Activated CD8-positive, alpha-beta T cell treated with anti-CD3 and anti-CD28 coated beads for 36 hours (primary cell): ENCODE data around the gene KATNB1. TPM values are rescaled to one million over a fixed set of nuclear protein-coding genes. Genes with fewer than 3 reads are reported as not detected.

Experiments used
- ATAC-seq: fragments of 200-7000 bp; cut with Tn5 transposase; one replicate; pipeline ENCODE4 v1.10.0; 2021; ENCODE audit warnings: mild to moderate bottlenecking, moderate library complexity
- CTCF ChIA-PET: fragments of 350-600 bp; sonication (Branson Sonifier 250); formaldehyde crosslinking; loops from one replicate; lab custom pipeline; 2021; ENCODE audit warnings: antibody characterized with exemption; lab: Charles Lee
- POLR2A ChIA-PET: fragments of 350-600 bp; sonication (Branson Sonifier 250); formaldehyde crosslinking; loops from one replicate; lab custom pipeline; 2021; ENCODE audit warnings: antibody characterized with exemption; lab: Charles Lee
- DNase-seq: peaks from one replicate; pipeline ENCODE4 v3.0.0-alpha.2; 2020
- H3K27ac Mint-ChIP-seq: one replicate; pipeline ENCODE4 v1.8.0; 2021; ENCODE audit warnings: mild to moderate bottlenecking, mixed read lengths
- H3K27me3 Mint-ChIP-seq: one replicate; pipeline ENCODE4 v1.8.0; 2021; ENCODE audit warnings: mixed read lengths
- H3K36me3 Mint-ChIP-seq: one replicate; pipeline ENCODE4 v1.8.0; 2021; ENCODE audit warnings: low read depth, mixed read lengths
- H3K4me1 Mint-ChIP-seq: one replicate; pipeline ENCODE4 v1.8.0; 2021; ENCODE audit warnings: low read depth, mixed read lengths
- H3K4me3 Mint-ChIP-seq: one replicate; pipeline ENCODE4 v1.8.0; 2021; ENCODE audit warnings: mild to moderate bottlenecking, moderate library complexity, mixed read lengths
- H3K9me3 Mint-ChIP-seq: one replicate; pipeline ENCODE4 v1.8.0; 2021; ENCODE audit warnings: mixed read lengths
- CTCF ChIP-seq: fragments of 200-600 bp; IDR thresholded peaks from one replicate; pipeline ENCODE4 v1.8.0; 2022; ENCODE audit warnings: antibody characterized with exemption, mild to moderate bottlenecking
- intact Hi-C: fragments of 100-400 bp; cut with micrococcal nuclease; formaldehyde crosslinking; loops from one replicate; pipeline ENCODE4 v1.10.0; 2022
- total RNA-seq, 2 experiments: library from RNA; stranded (reverse); gene quantifications; one replicate each; pipeline ENCODE4 v1.2.3, GENCODE V29; 2021

KATNB1 gene
- total RNA-seq, 2 experiments from 2014 or later, result 35.1 to 39.6 TPM

- Mint-ChIP-seq H3K36me3 (peaks cover 3% of the 10 kb centered on the region), H3K4me3 (no peak overlapping the region), H3K9me3 (no peaks in the 10 kb centered on the region), H3K27me3 (no peaks in the 10 kb centered on the region), H3K4me1 (peaks cover 15% of the 10 kb centered on the region), H3K27ac (no peak overlapping the region)
- no peak for TF ChIP-seq CTCF
- DNase-seq (no peak), ATAC-seq (no peak)
- ChIA-PET POLR2A (no interaction called here), CTCF (interaction anchor here (0.6 to 2.0 kb wide), 2 partner anchors 91 to 149 kb away, joined by 3 to 5 read pairs; no protein-coding TSS in a partner anchor)
- intact Hi-C loops, result no loop called here
These were observed 5.0 kb downstream of the KATNB1 start for GRCh38 chr16:57740423-57741071.

- Mint-ChIP-seq H3K9me3 (no peaks in the 10 kb centered on the region), H3K4me1 (peaks cover 11% of the 10 kb centered on the region), H3K4me3 (no peak overlapping the region), H3K36me3 (peaks cover 2% of the 10 kb centered on the region), H3K27ac (no peak overlapping the region), H3K27me3 (no peaks in the 10 kb centered on the region)
- DNase-seq, result no peak
- ChIA-PET CTCF (interaction anchor here (2.0 kb wide), 1 partner anchor 92 kb away, joined by 5 read pairs; no protein-coding TSS in a partner anchor), POLR2A (no interaction called here)
- ATAC-seq, result no peak
- intact Hi-C loops, result no loop called here
- TF ChIP-seq CTCF, result no peak
These were observed 6.2 kb downstream of the KATNB1 start for GRCh38 chr16:57741660-57742191.

GRCh38 chr16:57742543-57742942, 7.0 kb downstream of the KATNB1 start:
- Mint-ChIP-seq H3K27me3 (no peaks in the 10 kb centered on the region), H3K4me3 (no peak overlapping the region)
- intact Hi-C loops, result no loop called here

GRCh38 chr16:57743458-57743857, 7.9 kb downstream of the KATNB1 start:
- intact Hi-C loops, result no loop called here
- ChIA-PET POLR2A (no interaction called here), CTCF (no interaction called here)
- no peak for ATAC-seq
- Mint-ChIP-seq H3K4me3 (no peak overlapping the region), H3K36me3 (peaks cover 2% of the 10 kb centered on the region), H3K4me1 (no peaks in the 10 kb centered on the region), H3K27ac (no peak overlapping the region), H3K9me3 (no peaks in the 10 kb centered on the region), H3K27me3 (no peaks in the 10 kb centered on the region)
- TF ChIP-seq CTCF, result no peak
- DNase-seq, result no peak

More at GRCh38 chr16:57742543-57742942, 7.0 kb downstream of the KATNB1 start:
- Mint-ChIP-seq H3K9me3 (no peaks in the 10 kb centered on the region), H3K4me1 (peaks cover 2% of the 10 kb centered on the region), H3K27ac (no peak overlapping the region), H3K36me3 (peaks cover 2% of the 10 kb centered on the region)
- ChIA-PET CTCF (interaction anchor here (2.0 kb wide), 1 partner anchor 93 kb away, joined by 5 read pairs; no protein-coding TSS in a partner anchor), POLR2A (no interaction called here)
- DNase-seq, result no peak
- TF ChIP-seq CTCF, result no peak
- ATAC-seq, result no peak
